IPS-NIHi7 (cell line): ENCODE data around the gene BID.

Experiments
- DNase-seq: peaks from one replicate; pipeline ENCODE4 v3.0.0; 2012; ENCODE audit warnings: mixed read lengths; ENCODE audit errors: extremely low spot score

BID gene

GRCh38 chr22:17774206-17774925 is at the start of gene BID:
BID (minus strand) TSS chr22:17774469; CDS start chr22:17750116, 24,353 bp downstream.
- peak; percentile 42 for DNase-seq

GRCh38 chr22:17823964-17824363 is 49.7 kb upstream of the BID start:
- DNase-seq = no peak

- no peak for DNase-seq
Observed at GRCh38 chr22:17823226-17823625, 49.0 kb upstream of the BID start.

- DNase-seq = no peak
Observed at GRCh38 chr22:17822087-17822486, 47.8 kb upstream of the BID start.

- no peak for DNase-seq
Observed at GRCh38 chr22:17820879-17821439, 46.7 kb upstream of the BID start.

- DNase-seq = no peak
Observed at GRCh38 chr22:17818649-17819048, 44.4 kb upstream of the BID start.

- DNase-seq = peak; percentile 32
Observed at GRCh38 chr22:17818180-17818579, 43.9 kb upstream of the BID start.

GRCh38 chr22:17817511-17818065 is 43.3 kb upstream of the BID start:
- DNase-seq = no peak

GRCh38 chr22:17817079-17817478 is 42.8 kb upstream of the BID start:
- no peak for DNase-seq

- no peak for DNase-seq
Observed at GRCh38 chr22:17816649-17817048, 42.4 kb upstream of the BID start.

- no peak for DNase-seq
Observed at GRCh38 chr22:17815703-17816254, 41.5 kb upstream of the BID start.

- DNase-seq = no peak
Observed at GRCh38 chr22:17814830-17815229, 40.6 kb upstream of the BID start.

- DNase-seq = no peak
Observed at GRCh38 chr22:17814084-17814483, 39.8 kb upstream of the BID start.

- no peak for DNase-seq
Observed at GRCh38 chr22:17811119-17811518, 36.9 kb upstream of the BID start.

- DNase-seq = no peak
Observed at GRCh38 chr22:17810570-17811116, 36.4 kb upstream of the BID start.

GRCh38 chr22:17808693-17809403 is 34.6 kb upstream of the BID start:
- DNase-seq = peak; percentile 58

- no peak for DNase-seq
Observed at GRCh38 chr22:17807578-17808410, 33.5 kb upstream of the BID start.

GRCh38 chr22:17807086-17807485 is 32.8 kb upstream of the BID start:
- no peak for DNase-seq

- no peak for DNase-seq
Observed at GRCh38 chr22:17806437-17806836, 32.2 kb upstream of the BID start.

- DNase-seq = no peak
Observed at GRCh38 chr22:17804331-17805080, 30.2 kb upstream of the BID start.
